K562 (cell line): ENCODE results near the gene TRMT2A. TPM values are rescaled to one million over a fixed set of nuclear protein-coding genes. Genes with fewer than 3 reads are reported as not detected.

Experiments
- ATAC-seq: fragments of 200-7000 bp; cut with Tn5 transposase; 3 replicates; pipeline ENCODE4 v1.9.1; 2020; ENCODE audit warnings: moderate library complexity
- BruUV-seq: library from RNA; stranded (reverse); fragments of 400-500 nt; replicated peaks from 2 replicates; lab custom pipeline; 2021; lab: Mats Ljungman, UMichigan
- CTCF ChIA-PET: fragments of 300-600 bp; formaldehyde crosslinking; extraction: SDS; loops from one replicate; lab custom pipeline; 2021; ENCODE audit warnings: low intra/inter-chr PET ratio; lab: Yijun Ruan, JAX
- POLR2A ChIA-PET: fragments of 300-600, 350-650 bp; sonication (Branson Sonifier 250); formaldehyde crosslinking; extraction: SDS; loops from one replicate; lab custom pipeline; 2021; ENCODE audit warnings: antibody characterized with exemption, inconsistent platforms; lab: Yijun Ruan, JAX
- DNase-seq, 4 experiments: peaks; one replicate each; pipeline versions ENCODE4 v3.0.0 to v3.0.0-alpha.2; 2011 to 2018; ENCODE audit warnings: low spot score in 3 of 4, mixed read lengths in 3 of 4; ENCODE audit errors: extremely low read depth in 1 of 4
- FAIRE-seq: peaks from 2 replicates; lab custom pipeline; 2011; peaks lifted over from hg19 to GRCh38; lab: Jason Lieb, UNC
- H2AFZ ChIP-seq: 2 replicates; pipeline ENCODE4 v1.6.0; 2011; ENCODE audit warnings: low read depth, low read length, control low read depth, inconsistent platforms
- H3K27ac ChIP-seq: fragments of 200-600 bp; 3 replicates; pipeline ENCODE4 v1.8.0; 2011; ENCODE audit warnings: low read depth, mild to moderate bottlenecking, control low read depth, inconsistent platforms, low read length, moderate library complexity, mixed read lengths; ENCODE audit errors: extremely low read depth
- H3K27me3 ChIP-seq, 2 experiments: fragments of 300-600 bp in 1 of 2; 2 replicates in 1 of 2; 3 replicates in 1 of 2; pipeline versions ENCODE4 v1.6.0 to v1.8.0; 2011; ENCODE audit warnings: inconsistent platforms in 2 of 2, low read length in 2 of 2, mild to moderate bottlenecking in 1 of 2, mixed read lengths in 1 of 2, moderate library complexity in 1 of 2; ENCODE audit not compliant: control insufficient read depth in 2 of 2, insufficient read depth in 2 of 2
- H3K36me3 ChIP-seq: fragments of 300-600 bp; 3 replicates; pipeline ENCODE4 v1.8.0; 2011; ENCODE audit warnings: mild to moderate bottlenecking, low read length, inconsistent platforms; ENCODE audit not compliant: control insufficient read depth, insufficient read depth
- H3K4me1 ChIP-seq, 2 experiments: fragments of 200-600 bp in 1 of 2; replicated peaks in 1 of 2; 2 replicates in 1 of 2; 3 replicates in 1 of 2; pipeline versions ENCODE4 v1.5.1 to v1.8.0; 2011; ENCODE audit warnings: inconsistent platforms in 2 of 2, low read length in 2 of 2, mild to moderate bottlenecking in 1 of 2, mixed read lengths in 1 of 2, moderate library complexity in 1 of 2; ENCODE audit not compliant: control insufficient read depth in 2 of 2, insufficient read depth in 2 of 2
- H3K4me2 ChIP-seq: 2 replicates; pipeline ENCODE4 v1.6.1; 2011; ENCODE audit warnings: low read length, control low read depth, inconsistent platforms, mixed read lengths; ENCODE audit not compliant: insufficient read depth
- H3K4me3 ChIP-seq: fragments of 200-600 bp; sonication (generic), shearing (Covaris generic); 2 replicates; pipeline ENCODE4 v1.5.1; 2016; ENCODE audit warnings: control low read depth, inconsistent platforms
- H3K79me2 ChIP-seq: fragments of 200-600 bp; 3 replicates; pipeline ENCODE4 v1.8.0; 2011; ENCODE audit warnings: low read length, inconsistent platforms; ENCODE audit not compliant: control insufficient read depth, insufficient read depth
- H3K9ac ChIP-seq, 2 experiments: 2 replicates each; pipeline versions ENCODE4 v1.6.0 to v1.6.1; 2011; ENCODE audit warnings: low read depth in 2 of 2, low read length in 2 of 2, control low read depth in 1 of 2, inconsistent platforms in 1 of 2, mild to moderate bottlenecking in 1 of 2, mixed read lengths in 1 of 2; ENCODE audit not compliant: insufficient read depth in 1 of 2
- H3K9me1 ChIP-seq: one replicate; pipeline ENCODE4 v1.6.0; 2011; ENCODE audit warnings: inconsistent platforms, mild to moderate bottlenecking, low read length, moderate library complexity; ENCODE audit not compliant: control insufficient read depth, insufficient read depth
- H3K9me3 ChIP-seq: replicated peaks from 2 replicates; pipeline ENCODE4 v1.5.1; 2011; ENCODE audit warnings: low read depth, low read length, inconsistent platforms; ENCODE audit not compliant: control insufficient read depth, insufficient read depth
- H4K20me1 ChIP-seq: replicated peaks from 2 replicates; pipeline ENCODE4 v1.6.1; 2011; ENCODE audit warnings: low read length, inconsistent platforms, mixed read lengths; ENCODE audit not compliant: control insufficient read depth, insufficient read depth
- EHMT2 ChIP-seq: fragments of 450-650 bp; IDR thresholded peaks from 2 replicates; pipeline ENCODE4 v1.6.1; 2018; ENCODE audit warnings: antibody characterized with exemption
- ERF ChIP-seq: fragments of 450-650 bp; formaldehyde crosslinking; IDR thresholded peaks from 2 replicates; pipeline ENCODE4 v1.4.0; 2020; ENCODE audit warnings: mild to moderate bottlenecking, mixed read lengths
- HDAC2 ChIP-seq: fragments of 450-650 bp; IDR thresholded peaks from 2 replicates; pipeline ENCODE4 v1.6.1; 2016; ENCODE audit warnings: mild to moderate bottlenecking
- KLF13 ChIP-seq: fragments of 450-650 bp; IDR thresholded peaks from 2 replicates; pipeline ENCODE4 v1.6.1; 2016; ENCODE audit warnings: missing genetic modification characterization, low read depth, mild to moderate bottlenecking, missing compliant biosample characterization, moderate library complexity, borderline replicate concordance
- KLF6 ChIP-seq: fragments of 250-450 bp; sonication (Bioruptor Pico); IDR thresholded peaks from 2 replicates; pipeline ENCODE4 v1.4.0; 2020; ENCODE audit warnings: mild to moderate bottlenecking, moderate library complexity, borderline replicate concordance
- TAF9B ChIP-seq: fragments of 450-650 bp; IDR thresholded peaks from 2 replicates; pipeline ENCODE4 v1.6.1; 2018; ENCODE audit warnings: mild to moderate bottlenecking; ENCODE audit not compliant: partially characterized antibody
- ZNF408 ChIP-seq: fragments of 250-450 bp; sonication (Bioruptor Pico); IDR thresholded peaks from 2 replicates; pipeline ENCODE4 v1.4.0; 2020; ENCODE audit warnings: low read depth, mild to moderate bottlenecking, moderate library complexity
- WGBS: fragments of 100-300 bp; shearing (Covaris generic); methylation state at CpG from one replicate; pipeline ENCODE4 v1.1.6; 2016; ENCODE audit warnings: low coverage, mixed read lengths; ENCODE audit not compliant: insufficient coverage; ENCODE audit errors: missing lambda C conversion rate; 5-methylcytosine and 5-hydroxymethylcytosine counted together
- in situ Hi-C: fragments of 300-500 bp; cut with MboI; formaldehyde crosslinking; loops from 4 replicates; pipeline ENCODE4 v1.15.0; 2018; ENCODE audit warnings: inconsistent platforms, mixed read lengths
- intact Hi-C: fragments of 100-400 bp; cut with micrococcal nuclease; formaldehyde crosslinking; loops from 2 replicates; pipeline ENCODE4 v1.14.2; 2022
- polyA plus RNA-seq, 8 experiments: library from polyadenylated mRNA; depleted of rRNA in 4 of 8; stranded (reverse) in 5 of 8; unstranded in 3 of 8; fragments of >200 nt; fragmentation: Nextera tagmentation in 2 of 8; fragmentation: Illumina TruSeq in 1 of 8; extraction: Ambion mirVana in 2 of 8; extraction: Trizol in 1 of 8; gene quantifications; 2 replicates each; pipeline versions ENCODE4 v1.2.1 to v1.2.3, GENCODE V29; 2011 to 2014; ENCODE audit warnings: inconsistent platforms in 1 of 8, missing spikeins in 1 of 8
- total RNA-seq, 7 experiments: library from RNA; depleted of rRNA in 6 of 7; stranded (reverse); fragments of >200 nt in 6 of 7; fragmentation: Illumina TruSeq in 2 of 7; extraction: Trizol in 2 of 7; gene quantifications; 2 replicates each; pipeline versions ENCODE4 v1.2.1 to v1.2.3, GENCODE V29; 2011 to 2021; ENCODE audit warnings: low replicate concordance in 1 of 7
- TF ChIP-seq, protein P1 (sequence below): sonication (generic); formaldehyde crosslinking; IDR thresholded peaks from 2 replicates; pipeline ENCODE4 v1.5.0; 2020; ENCODE audit warnings: missing genetic modification reagents
- TF ChIP-seq, protein P2 (sequence below): fragments of 450-650 bp; formaldehyde crosslinking; IDR thresholded peaks from 2 replicates; pipeline ENCODE4 v1.4.0; 2022; ENCODE audit warnings: mild to moderate bottlenecking, moderate library complexity
- TF ChIP-seq, protein P3 (sequence below): fragments of 450-650 bp; IDR thresholded peaks from 2 replicates; pipeline ENCODE4 v1.7.1; 2018; ENCODE audit warnings: mild to moderate bottlenecking, low read depth; ENCODE audit not compliant: partially characterized antibody
- TF ChIP-seq, protein P4 (sequence below): sonication (generic); formaldehyde crosslinking; IDR thresholded peaks from 2 replicates; pipeline ENCODE4 v1.8.0; 2022; ENCODE audit warnings: mild to moderate bottlenecking, low read depth, missing genetic modification reagents
- TF ChIP-seq, protein P5 (sequence below): fragments of 250-450 bp; sonication (Bioruptor Pico); IDR thresholded peaks from 2 replicates; pipeline ENCODE4 v1.8.0; 2022; ENCODE audit warnings: moderate library complexity, mild to moderate bottlenecking, inconsistent platforms

The TRMT2A gene
- total and polyA plus RNA-seq, 9 of the 15 experiments (the other 6 are each of a cell fraction or from before 2014, with no cell fraction given) = 1.6 to 265 (median 140) TPM

DNA sequence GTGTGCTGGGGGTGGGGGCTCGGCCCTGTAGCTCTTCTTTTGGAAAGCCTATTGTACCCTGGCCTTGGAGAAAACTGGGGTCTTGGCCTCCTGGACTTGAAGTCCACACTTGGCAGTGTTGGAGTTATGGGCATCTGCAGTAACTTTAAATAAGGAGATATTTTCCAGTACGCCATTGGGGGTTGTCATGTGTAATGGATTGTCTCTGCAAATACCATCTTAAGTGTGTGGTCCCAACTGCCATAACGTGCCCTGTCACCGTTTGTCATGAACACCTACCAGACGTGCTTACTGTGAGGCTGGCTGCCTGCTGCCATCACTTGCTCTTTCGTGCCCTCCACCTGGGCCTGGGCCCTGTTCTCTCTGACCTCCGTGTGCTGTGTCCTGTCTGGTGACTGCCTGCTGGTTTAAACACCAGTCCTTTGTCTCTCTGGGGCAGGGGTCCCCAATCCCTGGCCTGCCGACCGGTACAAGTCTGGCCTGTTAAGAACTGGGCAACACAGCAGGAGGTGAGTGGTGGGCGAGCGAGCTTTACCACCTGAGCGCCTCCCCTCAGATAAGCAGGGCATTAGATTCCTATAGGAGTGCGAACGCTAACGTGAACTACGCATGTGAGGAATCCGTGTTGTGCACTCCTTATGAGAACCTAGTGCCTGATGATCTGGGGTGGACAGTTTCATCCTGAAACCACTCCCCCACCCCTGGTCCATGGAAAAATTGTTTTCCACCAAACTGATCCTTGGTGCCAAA, 11.0 kb upstream of the TRMT2A start:
- peaks cover 52% of the 10 kb centered on the region; the same call in 2 of the 3 replicates for H3K36me3 ChIP-seq
- 70% methylated on average over 17 of the region's 17 CpGs for WGBS
- H4K20me1 ChIP-seq = peaks cover 76% of the 10 kb centered on the region
- CTCF ChIA-PET = interaction anchor here (0.7 to 5.8 kb wide), 6 partner anchors 154 to 397 kb away, joined by 3 to 80 read pairs (median 6); no protein-coding TSS in a partner anchor
- no peaks in the 10 kb centered on the region for H3K27me3 ChIP-seq
- peaks cover 11 to 75% of the 10 kb centered on the region in 2 experiments for H3K4me1 ChIP-seq
- H3K9ac ChIP-seq = peak overlapping the region in 1 of 2 experiments; percentile 71; a peak in 2 of 4 replicates
- H2AFZ ChIP-seq = no peak overlapping the region
- H3K27ac ChIP-seq = no peak overlapping the region; the same call in 2 of the 3 replicates
- H3K9me3 ChIP-seq = no peaks in the 10 kb centered on the region
- peak in 1 of 4 experiments; percentile 51 for DNase-seq
- peak; percentile 37 for FAIRE-seq
- in situ Hi-C loops (loop anchor here (5.0 kb wide), 1 partner anchor 156 kb away; no protein-coding TSS in a partner anchor), intact Hi-C loops (no loop called here)
- H3K79me2 ChIP-seq = peaks cover 30% of the 10 kb centered on the region
- H3K9me1 ChIP-seq = peaks cover 4% of the 10 kb centered on the region
- no peak overlapping the region for H3K4me2 ChIP-seq
- POLR2A ChIA-PET = interaction anchor here (0.5 to 8.3 kb wide), 24 partner anchors 9 to 459 kb away, joined by 3 to 212 read pairs (median 3); partner anchors contain the start of genes COMT, RANBP1, TANGO2 and TRMT2A
- no peak overlapping the region for H3K4me3 ChIP-seq
- BruUV-seq = no TSS peak
- peak; percentile 1 for ATAC-seq
- TF ChIP-seq TAF9B (no peak), KLF6 (CRISPR knock-in tag) (no peak), KLF13 (tag) (0 out of 2 replicates have a peak, but pooled peaks have one; percentile 10), EHMT2 (no peak), HDAC2 (no peak), ZNF408 (CRISPR knock-in tag) (no peak), ERF (CRISPR knock-in tag) (no peak)
- TF ChIP-seq, protein P1, sequence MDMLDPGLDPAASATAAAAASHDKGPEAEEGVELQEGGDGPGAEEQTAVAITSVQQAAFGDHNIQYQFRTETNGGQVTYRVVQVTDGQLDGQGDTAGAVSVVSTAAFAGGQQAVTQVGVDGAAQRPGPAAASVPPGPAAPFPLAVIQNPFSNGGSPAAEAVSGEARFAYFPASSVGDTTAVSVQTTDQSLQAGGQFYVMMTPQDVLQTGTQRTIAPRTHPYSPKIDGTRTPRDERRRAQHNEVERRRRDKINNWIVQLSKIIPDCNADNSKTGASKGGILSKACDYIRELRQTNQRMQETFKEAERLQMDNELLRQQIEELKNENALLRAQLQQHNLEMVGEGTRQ (CRISPR knock-in tag) = no peak
- TF ChIP-seq, protein P2, sequence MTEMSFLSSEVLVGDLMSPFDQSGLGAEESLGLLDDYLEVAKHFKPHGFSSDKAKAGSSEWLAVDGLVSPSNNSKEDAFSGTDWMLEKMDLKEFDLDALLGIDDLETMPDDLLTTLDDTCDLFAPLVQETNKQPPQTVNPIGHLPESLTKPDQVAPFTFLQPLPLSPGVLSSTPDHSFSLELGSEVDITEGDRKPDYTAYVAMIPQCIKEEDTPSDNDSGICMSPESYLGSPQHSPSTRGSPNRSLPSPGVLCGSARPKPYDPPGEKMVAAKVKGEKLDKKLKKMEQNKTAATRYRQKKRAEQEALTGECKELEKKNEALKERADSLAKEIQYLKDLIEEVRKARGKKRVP (CRISPR knock-in tag) = no peak
- TF ChIP-seq, protein P3, sequence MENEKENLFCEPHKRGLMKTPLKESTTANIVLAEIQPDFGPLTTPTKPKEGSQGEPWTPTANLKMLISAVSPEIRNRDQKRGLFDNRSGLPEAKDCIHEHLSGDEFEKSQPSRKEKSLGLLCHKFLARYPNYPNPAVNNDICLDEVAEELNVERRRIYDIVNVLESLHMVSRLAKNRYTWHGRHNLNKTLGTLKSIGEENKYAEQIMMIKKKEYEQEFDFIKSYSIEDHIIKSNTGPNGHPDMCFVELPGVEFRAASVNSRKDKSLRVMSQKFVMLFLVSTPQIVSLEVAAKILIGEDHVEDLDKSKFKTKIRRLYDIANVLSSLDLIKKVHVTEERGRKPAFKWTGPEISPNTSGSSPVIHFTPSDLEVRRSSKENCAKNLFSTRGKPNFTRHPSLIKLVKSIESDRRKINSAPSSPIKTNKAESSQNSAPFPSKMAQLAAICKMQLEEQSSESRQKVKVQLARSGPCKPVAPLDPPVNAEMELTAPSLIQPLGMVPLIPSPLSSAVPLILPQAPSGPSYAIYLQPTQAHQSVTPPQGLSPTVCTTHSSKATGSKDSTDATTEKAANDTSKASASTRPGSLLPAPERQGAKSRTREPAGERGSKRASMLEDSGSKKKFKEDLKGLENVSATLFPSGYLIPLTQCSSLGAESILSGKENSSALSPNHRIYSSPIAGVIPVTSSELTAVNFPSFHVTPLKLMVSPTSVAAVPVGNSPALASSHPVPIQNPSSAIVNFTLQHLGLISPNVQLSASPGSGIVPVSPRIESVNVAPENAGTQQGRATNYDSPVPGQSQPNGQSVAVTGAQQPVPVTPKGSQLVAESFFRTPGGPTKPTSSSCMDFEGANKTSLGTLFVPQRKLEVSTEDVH = no peak
- TF ChIP-seq, protein P4, sequence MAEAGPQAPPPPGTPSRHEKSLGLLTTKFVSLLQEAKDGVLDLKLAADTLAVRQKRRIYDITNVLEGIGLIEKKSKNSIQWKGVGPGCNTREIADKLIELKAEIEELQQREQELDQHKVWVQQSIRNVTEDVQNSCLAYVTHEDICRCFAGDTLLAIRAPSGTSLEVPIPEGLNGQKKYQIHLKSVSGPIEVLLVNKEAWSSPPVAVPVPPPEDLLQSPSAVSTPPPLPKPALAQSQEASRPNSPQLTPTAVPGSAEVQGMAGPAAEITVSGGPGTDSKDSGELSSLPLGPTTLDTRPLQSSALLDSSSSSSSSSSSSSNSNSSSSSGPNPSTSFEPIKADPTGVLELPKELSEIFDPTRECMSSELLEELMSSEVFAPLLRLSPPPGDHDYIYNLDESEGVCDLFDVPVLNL (CRISPR knock-in tag) = no peak
- TF ChIP-seq, protein P5, sequence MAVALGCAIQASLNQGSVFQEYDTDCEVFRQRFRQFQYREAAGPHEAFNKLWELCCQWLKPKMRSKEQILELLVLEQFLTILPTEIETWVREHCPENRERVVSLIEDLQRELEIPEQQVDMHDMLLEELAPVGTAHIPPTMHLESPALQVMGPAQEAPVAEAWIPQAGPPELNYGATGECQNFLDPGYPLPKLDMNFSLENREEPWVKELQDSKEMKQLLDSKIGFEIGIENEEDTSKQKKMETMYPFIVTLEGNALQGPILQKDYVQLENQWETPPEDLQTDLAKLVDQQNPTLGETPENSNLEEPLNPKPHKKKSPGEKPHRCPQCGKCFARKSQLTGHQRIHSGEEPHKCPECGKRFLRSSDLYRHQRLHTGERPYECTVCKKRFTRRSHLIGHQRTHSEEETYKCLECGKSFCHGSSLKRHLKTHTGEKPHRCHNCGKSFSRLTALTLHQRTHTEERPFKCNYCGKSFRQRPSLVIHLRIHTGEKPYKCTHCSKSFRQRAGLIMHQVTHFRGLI (CRISPR knock-in tag) = no peak
